Endothelial cell of umbilical vein (primary cell): ENCODE results near the gene LRFN2. TPM values are rescaled to one million over a fixed set of nuclear protein-coding genes. Genes with fewer than 3 reads are reported as not detected.

Experiments
- BruUV-seq: library from RNA; stranded (reverse); fragments of 400-500 nt; replicated peaks from 2 replicates; lab custom pipeline; 2021; lab: Mats Ljungman, UMichigan
- CTCF ChIA-PET: fragments of 300-600, 350-600 bp; sonication (Branson Sonifier 250); formaldehyde crosslinking; loops from one replicate; lab custom pipeline; 2021; ENCODE audit warnings: antibody characterized with exemption, inconsistent platforms; lab: Charles Lee
- POLR2A ChIA-PET: fragments of 300-600, 350-600 bp; sonication (Branson Sonifier 250); formaldehyde crosslinking; loops from one replicate; lab custom pipeline; 2021; ENCODE audit warnings: antibody characterized with exemption, inconsistent platforms; lab: Charles Lee
- DNase-seq: peaks from one replicate; pipeline ENCODE4 v3.0.0-alpha.2; 2011; ENCODE audit warnings: low read depth, low spot score
- FAIRE-seq: peaks from 2 replicates; lab custom pipeline; 2011; peaks lifted over from hg19 to GRCh38; lab: Jason Lieb, UNC
- H2AFZ ChIP-seq: 2 replicates; pipeline ENCODE4 v1.6.0; 2012; ENCODE audit warnings: low read depth, low read length, control low read depth, inconsistent platforms
- H3K27ac ChIP-seq: 2 replicates; pipeline ENCODE4 v1.5.1; 2011; ENCODE audit warnings: low read depth, mild to moderate bottlenecking, control low read depth, low read length, moderate library complexity; ENCODE audit not compliant: insufficient read depth
- H3K27me3 ChIP-seq, 2 experiments: 2 replicates each; pipeline versions ENCODE4 v1.6.0 to v1.6.1; 2011; ENCODE audit warnings: low read length in 2 of 2, mixed read lengths in 1 of 2; ENCODE audit not compliant: control insufficient read depth in 2 of 2, insufficient read depth in 2 of 2
- H3K36me3 ChIP-seq, 2 experiments: 2 replicates in 1 of 2; 3 replicates in 1 of 2; pipeline ENCODE4 v1.5.1; 2011; ENCODE audit warnings: low read length in 2 of 2, mild to moderate bottlenecking in 1 of 2, moderate library complexity in 1 of 2; ENCODE audit not compliant: control insufficient read depth in 2 of 2, insufficient read depth in 2 of 2; ENCODE audit errors: extremely low read depth in 1 of 2
- H3K4me1 ChIP-seq: 3 replicates; pipeline ENCODE4 v1.5.1; 2011; ENCODE audit warnings: mild to moderate bottlenecking, low read length; ENCODE audit not compliant: control insufficient read depth, insufficient read depth; ENCODE audit errors: extremely low read depth
- H3K4me2 ChIP-seq: 2 replicates; pipeline ENCODE4 v1.6.1; 2011; ENCODE audit warnings: low read length, control low read depth, mixed read lengths; ENCODE audit not compliant: insufficient read depth
- H3K4me3 ChIP-seq, 3 experiments: fragments of 200-600 bp in 1 of 3; sonication (generic), shearing (Covaris generic) in 1 of 3; replicated peaks in 1 of 3; 2 replicates each; pipeline ENCODE4 v1.5.1; 2011 to 2016; ENCODE audit warnings: control low read depth in 3 of 3, low read length in 3 of 3, mild to moderate bottlenecking in 2 of 3, inconsistent platforms in 1 of 3, low read depth in 1 of 3, moderate library complexity in 1 of 3; ENCODE audit not compliant: insufficient read depth in 1 of 3
- H3K79me2 ChIP-seq: 2 replicates; pipeline ENCODE4 v1.6.0; 2012; ENCODE audit warnings: low read length, inconsistent platforms; ENCODE audit not compliant: control insufficient read depth, insufficient read depth
- H3K9ac ChIP-seq: replicated peaks from 2 replicates; pipeline ENCODE3; 2011; ENCODE audit warnings: low read length, control low read depth; ENCODE audit not compliant: insufficient read depth; ENCODE audit errors: extremely low read depth
- H3K9me1 ChIP-seq: replicated peaks from 3 replicates; pipeline ENCODE4 v1.6.0; 2011; ENCODE audit warnings: mild to moderate bottlenecking, low read length; ENCODE audit not compliant: control insufficient read depth, insufficient read depth; ENCODE audit errors: extremely low read depth
- H3K9me3 ChIP-seq: replicated peaks from 2 replicates; pipeline ENCODE4 v1.5.1; 2012; ENCODE audit warnings: low read length, inconsistent platforms; ENCODE audit not compliant: control insufficient read depth, insufficient read depth
- H4K20me1 ChIP-seq: replicated peaks from 2 replicates; pipeline ENCODE3; 2011; ENCODE audit warnings: mild to moderate bottlenecking, low read length; ENCODE audit not compliant: control insufficient read depth, insufficient read depth; ENCODE audit errors: extremely low read depth
- EZH2 ChIP-seq: IDR thresholded peaks from 2 replicates; pipeline ENCODE4 v1.6.1; 2012; ENCODE audit warnings: borderline replicate concordance, low read depth, mild to moderate bottlenecking, moderate library complexity, low read length, inconsistent platforms; ENCODE audit not compliant: severe bottlenecking
- FOS ChIP-seq: IDR thresholded peaks from 2 replicates; pipeline ENCODE4 v1.6.1; 2011; ENCODE audit warnings: mild to moderate bottlenecking, low read length, moderate library complexity, borderline replicate concordance; ENCODE audit not compliant: insufficient read depth
- GATA2 ChIP-seq: IDR thresholded peaks from 2 replicates; pipeline ENCODE4 v1.7.0; 2011; ENCODE audit warnings: low read depth, mild to moderate bottlenecking, moderate library complexity, mixed read lengths, low read length; ENCODE audit not compliant: insufficient read length, insufficient read depth
- JUN ChIP-seq: IDR thresholded peaks from 2 replicates; pipeline ENCODE4 v1.6.1; 2011; ENCODE audit warnings: borderline replicate concordance, low read depth; ENCODE audit not compliant: insufficient read length, insufficient read depth
- MYC ChIP-seq: IDR thresholded peaks from one replicate; pipeline ENCODE4 v1.6.1; 2011; ENCODE audit warnings: mild to moderate bottlenecking, low read depth, low read length
- POLR2A ChIP-seq: IDR thresholded peaks from 2 replicates; pipeline ENCODE4 v1.6.1; 2012; ENCODE audit warnings: low read depth, mild to moderate bottlenecking, control low read depth, low read length
- POLR2AphosphoS5 ChIP-seq: IDR thresholded peaks from 2 replicates; pipeline ENCODE4 v1.6.1; 2012; ENCODE audit warnings: low read depth, mild to moderate bottlenecking, control low read depth, low read length, moderate library complexity; ENCODE audit not compliant: insufficient read depth
- dilution Hi-C: fragments of 300-500 bp; cut with MboI; formaldehyde crosslinking; loops from one replicate; pipeline ENCODE4 v1.15.0; 2019; ENCODE audit warnings: low sequenced_read_pairs; ENCODE audit not compliant: extremely low pct_ligation_motif_present
- intact Hi-C: fragments of 100-400 bp; cut with micrococcal nuclease; formaldehyde crosslinking; loops from one replicate; pipeline ENCODE4 v1.10.0; 2022
- polyA plus RNA-seq, 4 experiments: library from polyadenylated mRNA; depleted of rRNA in 3 of 4; stranded (reverse) in 3 of 4; unstranded in 1 of 4; fragments of >200 nt; gene quantifications; 2 replicates each; pipeline versions ENCODE4 v1.2.1 to v1.2.3, GENCODE V29; 2011 to 2012; ENCODE audit warnings: missing spikeins in 1 of 4
- total RNA-seq: library from RNA; stranded (reverse); gene quantifications from 2 replicates; pipeline ENCODE4 v1.2.3, GENCODE V29; 2021
- TF ChIP-seq, protein P1 (sequence below): IDR thresholded peaks from 2 replicates; pipeline ENCODE4 v1.6.1; 2011; ENCODE audit not compliant: insufficient read depth, insufficient read length
- TF ChIP-seq, protein P2 (sequence below), 2 donors: IDR thresholded peaks; 1 replicate in 1 of 2; 2 replicates in 1 of 2; pipeline ENCODE4 v1.5.1; 2011; ENCODE audit warnings: low read length in 2 of 2, mild to moderate bottlenecking in 2 of 2, moderate library complexity in 2 of 2, control low read depth in 1 of 2, inconsistent platforms in 1 of 2, low read depth in 1 of 2; ENCODE audit not compliant: insufficient read depth in 1 of 2; ENCODE audit errors: extremely low read depth in 1 of 2

Gene LRFN2
- total and polyA plus RNA-seq, 2 donors (not counting 3 experiments of a cell fraction or from before 2014, with no cell fraction given) = not detected

- CTCF ChIA-PET = interaction anchor here (0.8 kb wide), 1 partner anchor 486 kb away, joined by 3 read pairs; no protein-coding TSS in a partner anchor
- BruUV-seq = no TSS peak
- no peaks in the 10 kb centered on the region for H3K79me2 ChIP-seq
- no peak for TF ChIP-seq MYC
- TF ChIP-seq EZH2 = no peak
- TF ChIP-seq, protein P1, sequence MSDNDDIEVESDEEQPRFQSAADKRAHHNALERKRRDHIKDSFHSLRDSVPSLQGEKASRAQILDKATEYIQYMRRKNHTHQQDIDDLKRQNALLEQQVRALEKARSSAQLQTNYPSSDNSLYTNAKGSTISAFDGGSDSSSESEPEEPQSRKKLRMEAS = no peak
- TF ChIP-seq FOS = no peak
- no peak for TF ChIP-seq POLR2AphosphoS5
- TF ChIP-seq, protein P2, sequence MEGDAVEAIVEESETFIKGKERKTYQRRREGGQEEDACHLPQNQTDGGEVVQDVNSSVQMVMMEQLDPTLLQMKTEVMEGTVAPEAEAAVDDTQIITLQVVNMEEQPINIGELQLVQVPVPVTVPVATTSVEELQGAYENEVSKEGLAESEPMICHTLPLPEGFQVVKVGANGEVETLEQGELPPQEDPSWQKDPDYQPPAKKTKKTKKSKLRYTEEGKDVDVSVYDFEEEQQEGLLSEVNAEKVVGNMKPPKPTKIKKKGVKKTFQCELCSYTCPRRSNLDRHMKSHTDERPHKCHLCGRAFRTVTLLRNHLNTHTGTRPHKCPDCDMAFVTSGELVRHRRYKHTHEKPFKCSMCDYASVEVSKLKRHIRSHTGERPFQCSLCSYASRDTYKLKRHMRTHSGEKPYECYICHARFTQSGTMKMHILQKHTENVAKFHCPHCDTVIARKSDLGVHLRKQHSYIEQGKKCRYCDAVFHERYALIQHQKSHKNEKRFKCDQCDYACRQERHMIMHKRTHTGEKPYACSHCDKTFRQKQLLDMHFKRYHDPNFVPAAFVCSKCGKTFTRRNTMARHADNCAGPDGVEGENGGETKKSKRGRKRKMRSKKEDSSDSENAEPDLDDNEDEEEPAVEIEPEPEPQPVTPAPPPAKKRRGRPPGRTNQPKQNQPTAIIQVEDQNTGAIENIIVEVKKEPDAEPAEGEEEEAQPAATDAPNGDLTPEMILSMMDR (IDR thresholded peaks at IDR 0.05; ENCODE audit: extremely low read depth in 1 of 2, insufficient read depth in 1 of 2, low read depth in 1 of 2, low read length in 2 of 2) = no peak
- TF ChIP-seq JUN = no peak
- TF ChIP-seq GATA2 = no peak
- TF ChIP-seq POLR2A = no peak
- H3K27me3 ChIP-seq = no peaks in the 10 kb centered on the region
- POLR2A ChIA-PET = no interaction called here
- no peak overlapping the region for H3K4me3 ChIP-seq
- FAIRE-seq (no peak), DNase-seq (no peak)
- no peak overlapping the region for H3K4me2 ChIP-seq
- dilution Hi-C loops = no loop called here
- peaks cover 18% of the 10 kb centered on the region for H3K4me1 ChIP-seq
- no peak overlapping the region for H3K9ac ChIP-seq
- no peaks in the 10 kb centered on the region for H4K20me1 ChIP-seq
- H2AFZ ChIP-seq = no peak overlapping the region
- no peaks in the 10 kb centered on the region for H3K9me1 ChIP-seq
- no peaks in the 10 kb centered on the region for H3K36me3 ChIP-seq
- intact Hi-C loops = no loop called here
- H3K9me3 ChIP-seq = no peaks in the 10 kb centered on the region
- no peak overlapping the region for H3K27ac ChIP-seq
Observed at GRCh38 chr6:40542175-40542764, 44.9 kb downstream of the LRFN2 start.
